SKM-1 treated with dmso at 0.1 percent for 144 hours (cell line): ENCODE data around the gene SMAD7.

Source experiments
- DNase-seq: peaks from one replicate; lab custom pipeline; 2025; ENCODE audit not compliant: unreplicated experiment; lab: John Stamatoyannopoulos, UW

SMAD7 gene

DNA sequence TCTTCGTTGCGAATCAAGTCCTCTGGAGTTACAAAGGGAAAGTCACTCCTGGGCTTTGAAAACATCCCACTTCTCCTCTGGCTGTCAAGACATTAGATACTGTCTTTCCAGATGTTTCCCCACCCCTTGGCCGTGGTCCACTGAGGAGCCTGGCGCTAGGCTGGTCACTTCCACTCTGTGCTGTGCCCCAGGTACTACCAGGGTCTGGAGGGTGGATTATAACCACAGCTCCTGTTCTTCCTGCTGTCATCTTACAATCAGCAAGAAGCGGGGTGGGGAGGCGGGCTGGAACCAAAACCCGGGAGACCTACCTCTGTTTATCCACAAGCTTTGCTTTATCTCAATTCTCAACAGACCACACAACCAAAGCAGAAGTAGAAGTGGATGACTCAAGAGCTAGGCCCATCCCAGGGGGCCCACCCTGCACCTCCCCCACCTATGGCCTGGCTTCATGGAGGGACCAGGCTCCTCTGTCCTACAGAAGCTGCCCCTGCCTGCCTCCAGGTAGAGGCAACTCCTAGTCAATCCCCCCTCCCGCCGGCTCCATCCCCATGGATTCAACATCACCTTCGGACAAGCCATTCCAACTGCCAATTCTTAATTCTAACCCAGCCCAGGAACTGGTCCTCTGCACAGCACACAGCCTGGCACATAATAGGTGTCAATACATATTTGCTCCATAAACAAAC is 17.8 kb downstream of the SMAD7 start:
- peak; percentile 69 for DNase-seq

DNA sequence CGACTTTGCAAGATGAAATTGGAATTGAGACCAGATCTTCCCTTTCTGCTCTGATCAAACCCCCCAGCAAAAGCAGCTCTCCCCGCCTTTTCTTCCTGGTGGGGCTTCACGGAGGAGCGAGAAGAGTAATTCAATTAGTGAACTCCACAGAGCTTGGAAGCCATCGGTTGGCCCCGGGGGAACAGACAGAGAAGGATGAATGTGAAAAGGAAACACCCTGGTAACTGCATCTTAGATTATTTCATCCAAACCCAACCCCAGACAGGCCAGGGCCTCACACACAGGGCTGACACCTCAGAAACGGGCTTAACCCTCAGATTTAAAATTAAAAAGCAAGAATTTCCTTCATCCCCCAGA is 18.3 kb downstream of the SMAD7 start:
- DNase-seq: no peak

DNA sequence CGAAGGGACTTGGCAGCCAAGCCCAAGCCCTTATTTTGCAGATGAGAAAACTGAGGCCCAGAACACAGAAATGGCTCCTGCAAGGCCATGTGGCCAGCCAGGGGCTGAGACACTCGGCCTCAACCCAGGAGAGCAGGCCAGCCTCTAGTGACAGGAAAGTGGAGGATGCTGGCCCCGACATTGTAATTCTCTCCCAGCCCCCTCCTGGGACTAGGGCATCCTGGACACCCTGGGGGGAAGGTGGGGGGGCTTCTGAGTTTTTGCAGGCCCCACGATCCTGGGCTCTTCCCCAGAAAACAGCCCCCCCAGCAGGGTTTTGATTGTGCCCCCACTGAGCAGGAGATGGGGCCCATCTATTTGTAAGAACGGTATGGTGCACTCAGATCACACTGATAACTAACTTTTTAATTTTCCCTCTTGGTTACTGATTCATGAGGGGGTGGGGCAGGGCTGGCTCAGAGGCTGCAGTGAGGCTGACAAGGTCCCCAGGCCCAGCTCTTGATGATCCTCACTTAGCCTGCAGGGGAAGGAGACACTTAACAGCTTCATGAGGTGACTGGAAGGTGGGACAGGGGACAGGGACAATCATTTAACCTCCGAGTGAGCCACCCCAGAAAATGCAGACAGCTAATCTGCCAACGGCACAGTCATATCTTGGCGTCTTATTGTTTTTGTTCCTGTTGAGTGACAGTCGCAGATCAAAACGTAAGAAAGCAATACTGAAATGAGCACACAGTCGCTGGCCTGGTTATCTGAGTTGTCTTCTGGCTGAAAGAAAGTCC is 18.9 kb downstream of the SMAD7 start:
- DNase-seq: no peak

DNA sequence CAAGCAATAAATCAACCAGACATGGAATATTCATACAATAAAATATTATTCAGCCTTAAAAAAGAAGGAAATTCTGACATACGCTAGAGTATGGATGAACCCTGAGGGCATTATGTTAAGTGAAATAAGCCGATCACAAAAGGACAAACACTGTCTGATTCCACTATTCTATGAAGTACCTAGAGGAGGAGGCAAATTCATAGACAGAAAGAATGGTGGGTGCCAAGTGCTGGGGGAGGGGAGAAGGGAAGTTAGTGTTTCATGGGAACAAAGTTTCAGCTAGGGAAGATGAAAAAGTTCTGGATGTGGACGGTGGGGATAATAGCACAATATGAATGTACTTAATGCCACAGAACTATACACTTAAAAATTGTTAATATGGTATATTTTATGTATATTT is 19.8 kb downstream of the SMAD7 start:
- no peak for DNase-seq

DNA sequence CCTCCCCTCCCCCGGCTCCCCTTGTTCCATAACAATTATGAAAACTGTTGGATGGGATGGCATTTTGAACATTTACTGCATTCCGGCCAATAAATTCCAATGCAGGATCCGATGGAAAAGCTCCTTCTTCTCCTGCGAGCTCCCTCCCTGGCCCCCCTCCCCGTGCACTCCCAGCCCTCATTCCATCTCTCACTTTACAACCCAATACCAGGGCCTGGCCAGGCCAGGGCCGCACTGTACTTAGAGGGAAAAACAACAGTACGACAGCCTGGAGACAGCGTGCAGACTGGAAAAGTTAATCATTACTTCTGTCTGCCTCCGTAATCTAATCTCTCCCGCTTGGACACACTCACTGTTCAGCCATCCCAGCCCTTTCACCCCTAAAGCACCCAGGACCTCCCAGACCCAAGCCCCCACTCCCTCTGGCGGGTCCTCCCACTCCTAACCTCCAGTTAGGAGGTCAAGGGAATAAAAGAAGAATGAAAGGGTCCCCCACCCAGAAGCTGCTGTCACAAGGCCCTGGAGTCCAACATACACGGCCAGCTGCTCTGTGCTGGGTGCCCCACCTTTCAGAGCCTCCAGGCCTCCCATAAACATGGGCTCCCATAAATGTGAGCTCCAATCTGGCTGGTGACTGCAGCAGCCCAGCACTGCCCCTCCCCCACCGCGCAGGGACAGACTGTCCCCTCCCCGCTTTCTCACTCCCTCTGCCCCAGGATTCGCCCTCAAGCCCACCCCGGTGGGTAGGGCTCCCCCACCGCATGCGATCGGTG is 20.6 kb downstream of the SMAD7 start:
- DNase-seq: no peak

DNA sequence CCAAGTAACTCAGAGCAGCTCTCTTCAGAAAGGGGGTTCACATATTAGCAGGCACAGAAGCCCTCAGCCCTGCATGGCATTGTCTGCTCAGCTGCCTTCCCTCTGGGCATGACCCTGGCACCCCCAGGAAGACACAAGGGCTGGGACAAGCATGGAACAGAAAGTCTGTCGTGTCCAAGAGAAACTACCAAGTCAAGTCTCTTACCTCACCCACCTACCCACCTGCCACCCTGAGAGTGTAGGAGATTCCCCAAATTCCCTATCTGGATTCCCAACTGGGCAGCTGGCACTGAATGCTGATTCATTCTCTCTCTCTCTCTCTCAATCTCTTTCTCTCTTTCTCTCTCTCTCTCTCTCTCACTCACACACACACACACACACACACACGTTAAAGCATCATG is 21.6 kb downstream of the SMAD7 start:
- no peak for DNase-seq

DNA sequence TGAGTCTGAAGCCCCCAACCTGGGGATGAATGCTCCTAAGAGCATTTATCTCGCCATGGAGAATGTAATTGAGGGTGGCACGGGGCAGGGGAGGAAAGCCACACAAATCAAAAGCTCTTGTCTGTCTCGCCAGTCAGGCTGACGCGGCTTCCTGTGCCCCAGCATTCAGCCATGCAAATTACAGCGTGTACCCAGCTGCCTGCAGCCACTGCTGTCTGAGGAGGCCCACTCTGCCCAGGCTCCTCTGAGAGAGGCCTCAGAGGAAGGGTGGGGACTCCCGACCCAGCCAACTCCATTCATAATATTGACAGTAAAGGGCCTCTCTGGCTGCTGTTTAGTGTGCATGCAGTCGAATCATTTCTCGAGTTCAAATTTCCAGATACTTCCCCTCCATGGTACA is 22.0 kb downstream of the SMAD7 start:
- DNase-seq: no peak

DNA sequence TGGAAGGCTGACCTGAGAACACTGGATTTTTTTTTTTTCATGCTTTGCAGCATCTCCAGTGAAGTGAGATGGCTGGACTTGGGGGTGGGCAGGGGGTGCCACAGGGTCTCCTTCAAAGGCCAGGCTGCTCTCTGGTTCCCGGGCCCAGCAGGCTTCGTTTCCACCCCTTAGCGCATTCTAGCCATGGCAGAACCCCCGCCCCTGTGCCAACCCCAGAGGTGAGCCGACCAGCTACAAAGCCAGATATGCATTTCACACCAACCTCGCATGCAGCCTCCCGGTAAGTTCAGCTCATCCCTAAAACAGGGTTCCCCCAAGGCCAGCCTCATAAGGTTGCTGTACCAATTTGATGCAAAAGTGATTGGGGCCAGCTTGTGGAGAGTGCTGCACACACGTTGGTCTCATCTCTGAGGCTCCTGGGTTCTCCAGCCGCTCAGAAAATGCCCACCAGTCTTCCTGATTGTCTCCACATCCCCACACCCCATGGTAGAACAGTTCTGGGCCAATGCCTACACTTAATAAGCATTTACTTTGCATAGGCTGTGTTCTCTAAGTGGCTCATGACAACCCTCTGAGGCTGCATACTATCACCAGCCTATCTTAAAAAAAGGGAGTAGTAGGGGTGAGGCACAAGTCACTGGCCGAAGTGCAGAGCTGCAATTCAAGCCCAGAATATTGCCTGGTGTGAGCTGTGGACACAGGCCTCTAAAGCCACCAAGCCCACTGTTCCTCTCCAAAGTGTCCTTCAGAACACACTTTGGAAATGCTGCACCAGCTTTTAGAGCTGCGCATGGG is 23.3 kb downstream of the SMAD7 start:
- DNase-seq: no peak

DNA sequence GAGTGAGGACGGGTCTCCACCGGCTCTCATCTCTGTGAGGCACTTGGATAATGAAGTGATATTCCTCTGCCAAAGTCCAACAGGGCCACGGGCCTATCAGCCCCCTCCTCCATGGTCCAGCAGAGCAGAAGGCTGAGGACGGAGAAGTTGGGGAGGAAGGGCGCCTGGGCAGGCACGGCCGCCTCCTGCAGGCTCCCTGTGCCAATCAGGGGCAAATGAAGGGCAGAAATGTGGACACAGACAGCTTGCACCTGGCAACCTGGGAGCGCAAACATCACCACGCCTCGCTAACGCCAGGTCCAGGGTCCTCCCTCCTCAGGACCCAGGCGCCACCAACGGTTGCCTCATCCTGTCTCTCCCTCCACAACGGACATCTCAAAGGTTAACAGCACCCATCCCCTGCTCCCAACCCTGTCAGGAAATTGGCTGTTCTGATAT is 24.3 kb downstream of the SMAD7 start:
- DNase-seq: no peak

DNA sequence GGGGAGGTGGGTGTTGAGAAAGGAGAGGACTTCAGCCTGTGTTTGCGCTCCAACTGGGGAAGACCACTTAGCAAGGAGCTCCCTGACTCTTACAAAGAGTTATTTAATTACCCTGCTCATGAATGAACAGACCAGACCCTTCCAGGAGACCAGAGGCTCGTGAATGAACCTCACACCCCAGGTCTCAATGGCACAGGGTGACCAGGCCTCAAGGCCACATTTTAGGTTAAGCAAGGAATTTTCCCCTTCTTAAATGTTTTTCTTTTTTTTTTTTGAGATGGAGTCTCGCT is 25.3 kb downstream of the SMAD7 start:
- no peak for DNase-seq

DNA sequence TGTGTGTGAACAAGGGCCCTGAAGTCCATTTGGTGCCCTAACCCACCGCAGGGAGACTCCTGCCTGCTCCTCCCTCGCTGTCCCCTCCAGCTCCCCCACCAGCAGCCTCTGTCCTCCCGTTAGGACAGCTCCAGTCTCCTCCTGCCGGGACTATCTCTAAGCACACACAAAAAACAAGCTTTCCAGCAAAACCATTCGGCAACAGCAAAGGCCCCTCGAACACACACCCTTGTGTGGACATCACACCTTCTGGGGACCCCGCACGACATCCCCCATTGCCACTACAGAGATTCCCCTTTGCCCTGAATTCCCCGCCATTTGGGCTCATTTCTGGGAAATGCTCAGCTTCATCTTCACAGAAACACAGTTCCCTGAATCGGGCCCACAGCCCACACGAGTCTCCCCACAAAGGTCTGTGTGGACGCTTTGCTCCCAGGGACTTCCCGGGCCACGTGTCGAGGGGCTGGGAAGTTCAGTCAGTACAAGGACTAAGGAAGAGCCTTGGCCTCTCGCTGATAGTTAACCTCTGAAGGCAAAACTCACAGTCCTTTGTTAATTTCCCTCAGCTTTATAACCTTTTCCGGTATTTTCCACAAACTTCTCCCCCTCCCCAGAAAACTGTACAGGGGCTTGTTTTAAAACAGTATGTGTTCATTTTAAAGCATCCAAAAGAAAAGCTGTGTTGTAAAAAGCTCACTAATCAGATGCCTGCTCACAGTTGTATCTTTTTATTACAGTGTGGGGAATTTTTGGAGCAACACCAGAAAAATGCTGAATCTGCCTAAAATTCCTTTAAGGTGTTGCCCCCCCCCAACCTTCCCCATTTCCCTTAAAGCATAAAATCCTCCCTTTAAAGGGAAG is 25.9 kb downstream of the SMAD7 start:
- DNase-seq: no peak

DNA sequence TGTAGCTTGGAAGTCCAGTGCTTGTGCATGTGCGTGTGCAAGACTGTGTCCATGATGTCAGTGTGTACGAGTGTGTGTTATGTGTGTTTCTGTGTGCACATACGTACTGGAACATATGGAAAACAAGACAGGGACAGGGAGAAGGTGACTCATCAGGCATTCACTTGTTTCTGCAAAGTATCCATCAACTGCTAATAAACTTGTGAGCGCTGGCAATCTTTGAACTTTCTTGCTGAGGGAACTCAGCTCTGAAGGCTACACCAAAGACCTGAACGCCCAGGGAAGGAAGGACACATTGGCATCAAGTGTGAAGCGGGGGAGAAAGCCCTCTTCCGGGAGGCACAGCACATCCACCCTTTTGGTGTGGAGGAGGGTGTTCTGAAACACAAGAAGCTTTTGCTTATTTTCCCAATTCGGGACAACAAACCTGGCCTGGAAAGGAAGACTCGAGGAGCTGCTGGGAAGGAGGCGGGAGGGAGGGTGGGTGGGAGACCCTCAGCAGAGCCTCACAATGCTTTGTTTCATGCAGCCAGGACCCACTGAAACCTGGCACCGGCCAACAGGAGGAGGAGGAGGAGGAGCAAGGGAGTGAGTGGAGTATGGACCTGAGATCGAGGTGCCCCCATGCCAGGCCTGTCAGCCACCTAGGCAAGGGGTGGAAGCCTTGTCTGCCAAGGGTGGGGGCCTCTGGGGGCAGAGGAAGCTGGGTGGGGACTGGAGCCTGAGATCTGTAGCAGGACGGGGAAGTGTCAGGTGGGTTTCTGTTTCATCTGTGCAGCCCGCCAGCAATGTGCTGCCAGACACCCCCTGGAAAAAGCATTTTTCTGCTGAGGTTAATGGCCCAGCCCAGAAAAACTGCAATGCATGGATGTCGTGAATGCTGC is 26.8 kb downstream of the SMAD7 start:
- no peak for DNase-seq

DNA sequence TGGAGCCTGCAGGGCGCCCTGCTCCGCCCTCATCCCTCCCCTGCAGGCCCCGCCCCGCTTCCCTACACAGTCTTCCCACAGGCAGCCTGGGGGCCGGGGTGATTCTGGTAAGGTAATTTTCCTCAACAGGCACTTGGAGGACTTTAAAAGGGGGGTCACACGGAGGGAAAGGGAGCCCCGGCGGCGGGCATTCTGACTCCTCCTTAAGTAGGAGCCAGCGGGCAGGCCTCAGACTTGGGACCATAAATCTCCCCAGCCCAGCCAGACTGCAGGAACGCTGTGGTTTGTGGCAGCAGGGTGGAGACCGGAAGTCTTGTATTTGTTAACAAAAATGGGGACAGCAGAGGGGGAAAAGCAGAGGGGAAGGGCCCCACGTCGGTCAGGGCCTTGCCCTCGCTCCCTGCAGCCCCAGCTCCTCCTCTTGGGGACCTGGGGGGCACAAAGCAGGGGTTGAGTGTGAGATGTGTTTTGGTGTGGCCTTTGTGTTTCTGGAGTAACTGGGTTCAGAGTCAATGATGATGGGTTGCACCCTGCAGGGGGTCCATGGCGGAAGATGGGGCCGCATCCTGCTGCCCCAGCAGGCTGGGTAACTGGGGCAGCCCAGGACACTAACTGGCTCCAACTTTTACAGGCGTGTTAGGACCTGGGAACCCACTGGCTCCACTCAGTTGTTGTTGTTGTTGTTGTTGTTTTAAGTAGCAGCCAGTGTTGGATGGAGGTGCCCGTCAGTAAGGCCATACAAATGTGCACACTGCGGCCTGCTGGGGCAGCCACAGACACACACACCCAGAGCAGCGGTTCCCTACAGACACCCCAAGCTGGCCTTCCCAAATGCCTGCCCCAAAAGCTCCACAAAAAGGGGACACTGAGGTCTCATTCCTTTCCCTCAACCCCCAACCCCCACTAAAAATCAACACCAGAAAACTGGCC is 27.7 kb downstream of the SMAD7 start:
- peak; percentile 46 for DNase-seq

DNA sequence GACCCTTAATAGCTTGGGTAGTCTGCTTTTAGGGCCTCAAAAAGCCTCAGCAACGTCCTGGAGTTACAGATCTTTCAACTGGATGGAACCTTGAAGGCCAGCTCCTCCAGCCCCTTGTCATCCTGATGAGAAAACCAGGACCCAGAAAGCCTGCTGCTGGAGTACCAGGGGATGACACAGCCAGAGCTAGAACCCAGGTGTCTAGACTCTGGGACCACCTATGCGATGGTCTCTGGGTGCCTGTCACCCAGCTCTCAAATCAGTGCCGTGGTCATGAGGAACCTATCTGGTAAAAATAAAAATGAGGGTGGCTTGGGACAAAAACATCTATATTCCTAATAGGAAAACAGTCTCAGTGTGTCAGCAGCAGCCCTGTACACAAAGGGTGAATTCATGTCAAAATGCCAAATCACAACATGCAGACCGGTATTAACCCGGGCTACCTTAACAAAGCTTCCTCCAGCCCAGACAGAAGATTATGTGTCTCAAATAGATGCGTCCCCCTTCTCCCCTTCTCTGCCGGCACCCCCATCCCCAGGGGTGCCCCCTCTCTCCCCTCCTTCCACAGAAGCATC is 28.5 kb downstream of the SMAD7 start:
- DNase-seq: no peak

DNA sequence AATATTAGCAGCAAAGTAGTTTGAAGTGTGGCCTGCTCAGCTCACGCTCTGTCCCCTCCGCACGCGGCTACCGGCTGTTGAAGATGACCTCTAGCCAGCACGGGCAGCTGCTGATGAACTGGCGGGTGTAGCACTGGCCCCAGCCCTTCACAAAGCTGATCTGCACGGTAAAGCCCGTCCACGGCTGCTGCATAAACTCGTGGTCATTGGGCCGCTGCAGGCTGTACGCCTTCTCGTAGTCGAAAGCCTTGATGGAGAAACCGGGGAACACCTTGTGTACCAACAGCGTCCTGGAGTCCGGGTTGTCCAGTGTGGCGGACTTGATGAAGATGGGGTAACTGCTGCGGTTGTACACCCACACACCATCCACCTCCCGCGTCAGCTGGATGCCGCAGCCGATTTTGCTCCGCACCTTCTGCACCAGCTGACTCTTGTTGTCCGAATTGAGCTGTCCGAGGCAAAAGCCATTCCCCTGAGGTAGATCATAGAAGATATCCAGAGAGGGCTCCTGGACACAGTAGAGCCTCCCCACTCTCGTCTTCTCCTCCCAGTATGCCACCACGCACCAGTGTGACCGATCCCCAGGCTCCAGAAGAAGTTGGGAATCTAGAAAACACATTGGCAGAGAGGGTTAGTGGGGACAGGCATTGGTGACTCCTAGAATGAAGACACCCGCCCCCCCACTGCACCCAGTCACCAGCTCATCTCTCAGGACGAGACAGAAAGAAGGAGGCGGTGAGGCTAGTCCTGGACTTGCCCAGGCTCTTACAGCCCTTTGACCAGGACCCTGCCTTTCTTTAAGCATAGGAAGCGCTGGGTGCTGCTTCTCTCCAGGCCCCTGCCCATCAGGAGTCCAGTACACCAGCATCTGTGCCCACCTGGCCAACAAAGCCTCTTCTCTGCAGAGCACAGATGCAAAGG is 29.2 kb downstream of the SMAD7 start:
- DNase-seq: no peak

DNA sequence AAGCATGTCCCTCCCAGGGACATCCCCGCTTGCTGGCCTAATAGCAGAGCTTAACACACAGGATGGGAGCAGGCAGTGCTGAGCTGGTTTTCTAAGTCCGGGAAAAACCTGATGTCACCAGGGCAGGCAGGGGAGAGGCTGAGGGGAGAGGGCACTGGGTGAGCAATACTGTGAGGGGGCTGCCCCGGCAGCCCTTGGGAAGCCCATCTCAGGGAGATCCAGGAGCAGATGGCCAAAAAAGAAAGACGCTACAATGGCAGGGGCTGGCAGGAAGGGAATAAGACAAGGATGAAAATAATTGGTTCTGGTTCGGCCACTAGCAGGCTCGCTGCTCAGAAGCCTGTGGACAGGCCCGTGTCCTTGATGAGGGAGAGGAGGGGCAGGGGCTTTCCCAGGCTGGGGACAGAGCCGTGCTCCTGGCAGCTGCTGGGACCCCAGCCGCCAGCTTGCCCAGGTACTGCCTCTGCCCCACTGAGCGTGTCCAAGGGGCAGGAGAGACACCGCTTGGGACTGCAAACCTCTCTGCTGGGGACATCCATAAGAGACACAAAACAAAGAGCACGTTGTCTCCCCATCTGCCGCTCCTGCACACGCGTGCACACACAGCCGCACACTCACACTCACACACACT is 30.2 kb downstream of the SMAD7 start:
- no peak for DNase-seq

DNA sequence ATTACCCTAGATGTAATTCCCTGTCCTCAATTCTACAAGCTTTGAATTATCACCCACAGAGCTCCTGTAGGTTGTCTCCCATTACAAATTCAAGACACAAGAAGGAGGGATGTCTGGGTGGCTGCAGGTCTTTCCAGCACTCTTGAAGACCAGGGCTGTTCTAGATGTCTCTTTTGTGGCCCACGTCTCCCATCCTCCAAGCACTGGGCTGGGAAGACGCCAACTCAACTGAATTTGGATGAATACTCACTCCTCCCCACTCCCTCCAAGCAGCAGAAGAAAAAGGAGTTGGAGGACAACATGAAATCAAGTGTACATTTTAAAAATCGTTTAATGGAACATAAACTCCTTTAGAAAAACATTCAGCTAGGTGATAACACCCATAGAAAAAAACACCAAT is 31.2 kb downstream of the SMAD7 start:
- no peak for DNase-seq
